ENCODE data around the gene SPACDR. TPM values are rescaled to one million over a fixed set of nuclear protein-coding genes. Genes with fewer than 3 reads are reported as not detected.
"Not testable (repeated sequence)": the region's sequence is repeated elsewhere in the genome, so short reads cannot be mapped to it uniquely, and the experiment has no call there.

Gene SPACDR
- total RNA-seq, 1 donor from 2014 or later = 1.7 TPM

DNA sequence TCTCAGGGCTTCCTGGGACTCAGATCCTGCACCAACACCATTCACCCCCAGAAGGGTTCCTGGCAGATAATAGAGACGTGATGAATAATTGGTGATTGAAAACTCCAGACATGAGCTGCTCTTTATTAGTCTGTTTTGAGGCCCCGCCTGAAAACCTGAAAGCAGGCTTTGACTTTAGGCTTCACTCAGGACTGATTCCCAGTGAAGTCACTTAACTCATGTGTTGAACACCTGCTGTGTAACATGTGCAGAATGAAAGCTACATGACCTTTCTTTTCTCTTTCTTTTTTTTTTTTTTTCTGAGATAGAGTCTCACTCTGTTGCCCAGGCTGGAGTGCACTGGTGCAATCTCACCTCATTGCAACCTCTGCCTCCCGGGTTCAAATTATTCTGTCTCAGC, 8.9 kb downstream of the SPACDR start:
- Histone ChIP-seq H3K4me3 (no peak overlapping the region), H3K27ac (no peak overlapping the region), H3K4me1 (no peaks in the 10 kb centered on the region), H3K27me3 (ENCODE audit: low read depth) (no peaks in the 10 kb centered on the region), H3K9me3 (no peaks in the 10 kb centered on the region), H3K36me3 (peaks cover 2% of the 10 kb centered on the region)
- DNase-seq (no peak), ATAC-seq (no peak)
- intact Hi-C loops (cut with DNase I) = no loop called here
- no peak for TF ChIP-seq CTCF (IDR thresholded peaks at IDR 0.05)

DNA sequence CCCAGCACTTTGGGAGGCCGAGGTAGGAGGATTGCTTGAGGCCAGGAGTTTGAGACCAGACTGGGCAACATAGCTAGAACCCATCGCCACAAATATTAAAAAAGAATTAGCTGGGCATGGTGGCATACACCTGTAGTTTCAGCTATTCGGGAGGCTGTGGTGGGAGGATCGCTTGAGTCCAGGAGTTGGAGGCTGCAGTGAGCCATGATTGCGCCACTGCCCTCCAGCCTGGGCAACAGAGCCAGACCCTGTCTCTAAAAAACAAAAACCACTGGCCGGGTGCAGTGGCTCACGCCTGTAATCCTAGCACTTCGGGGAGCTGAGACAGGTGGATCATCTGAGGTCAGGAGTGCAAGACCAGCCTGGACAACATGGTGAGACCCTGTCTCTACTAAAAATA, 10.2 kb downstream of the SPACDR start:
- H3K4me1 ChIP-seq; H3K36me3 ChIP-seq; ATAC-seq; H3K9me3 ChIP-seq; intact Hi-C loops (cut with DNase I); DNase-seq; H3K4me3 ChIP-seq; H3K27ac ChIP-seq; H3K27me3 ChIP-seq (ENCODE audit: low read depth): not testable (repeated sequence)

DNA sequence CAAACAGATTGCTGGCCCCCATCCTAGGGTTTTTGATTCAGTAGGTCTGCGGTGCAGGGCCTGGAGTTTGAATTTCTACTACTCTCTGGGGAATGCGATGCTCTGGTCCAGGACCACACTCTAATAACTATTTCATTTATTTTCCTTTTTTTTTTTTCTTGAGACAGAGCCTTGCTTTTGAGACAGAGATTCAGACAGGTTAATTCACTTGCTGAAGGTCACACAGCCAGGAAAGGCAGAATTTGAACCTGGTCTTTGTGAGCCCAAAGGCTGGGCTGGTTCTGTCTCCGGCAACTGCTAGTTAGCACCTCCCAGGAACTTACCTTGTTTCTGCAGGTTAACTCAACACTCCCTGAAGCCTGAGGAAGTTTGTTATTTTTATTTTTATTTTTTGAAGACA, 11.5 kb downstream of the SPACDR start:
- DNase-seq = no peak
- ATAC-seq = no peak
- H3K36me3 ChIP-seq = no peaks in the 10 kb centered on the region

GRCh38 chr7:100449190-100449795, 14.8 kb downstream of the SPACDR start:
- TF ChIP-seq CTCF (IDR thresholded peaks at IDR 0.05) = no peak
- intact Hi-C loops (cut with DNase I) = no loop called here
- Histone ChIP-seq H3K36me3 (no peaks in the 10 kb centered on the region), H3K27ac (no peak overlapping the region), H3K9me3 (no peaks in the 10 kb centered on the region), H3K27me3 (ENCODE audit: low read depth) (no peaks in the 10 kb centered on the region), H3K4me1 (peaks cover 16% of the 10 kb centered on the region), H3K4me3 (no peak overlapping the region)
- no peak for DNase-seq
- ATAC-seq = no peak

More for the DNA sequence above, 11.5 kb downstream of the SPACDR start:
- no peaks in the 10 kb centered on the region for H3K9me3 ChIP-seq
- intact Hi-C loops (cut with DNase I) = no loop called here
- H3K4me3 ChIP-seq = no peak overlapping the region
- no peak for TF ChIP-seq CTCF (IDR thresholded peaks at IDR 0.05)
- no peaks in the 10 kb centered on the region for H3K27me3 ChIP-seq (ENCODE audit: low read depth)
- no peaks in the 10 kb centered on the region for H3K4me1 ChIP-seq
- H3K27ac ChIP-seq = no peak overlapping the region

- H3K27ac ChIP-seq; ATAC-seq; DNase-seq; H3K4me3 ChIP-seq; H3K36me3 ChIP-seq; intact Hi-C loops (cut with DNase I); H3K27me3 ChIP-seq (ENCODE audit: low read depth); H3K9me3 ChIP-seq: not testable (repeated sequence)
- peaks cover 16% of the 10 kb centered on the region for H3K4me1 ChIP-seq
These were observed 16.7 kb downstream of the SPACDR start for GRCh38 chr7:100447363-100447762.

- TF ChIP-seq CTCF (IDR thresholded peaks at IDR 0.05) = no peak
- Histone ChIP-seq H3K4me1 (peaks cover 16% of the 10 kb centered on the region), H3K9me3 (no peaks in the 10 kb centered on the region), H3K27ac (no peak overlapping the region), H3K27me3 (ENCODE audit: low read depth) (no peaks in the 10 kb centered on the region), H3K36me3 (no peaks in the 10 kb centered on the region), H3K4me3 (no peak overlapping the region)
- intact Hi-C loops (cut with DNase I) = no loop called here
- DNase-seq (no peak), ATAC-seq (no peak)
These were observed 18.0 kb downstream of the SPACDR start for GRCh38 chr7:100446040-100446439.

All from lower lobe of right lung (tissue), 2 donors.